ENCODE results near the gene ARMC2. TPM values are rescaled to one million over a fixed set of nuclear protein-coding genes. Genes with fewer than 3 reads are reported as not detected.

The ARMC2 gene
- total and polyA plus RNA-seq, 2 donors (not counting 3 experiments of a cell fraction or from before 2014, with no cell fraction given): 1.7 to 3.7 TPM

DNA sequence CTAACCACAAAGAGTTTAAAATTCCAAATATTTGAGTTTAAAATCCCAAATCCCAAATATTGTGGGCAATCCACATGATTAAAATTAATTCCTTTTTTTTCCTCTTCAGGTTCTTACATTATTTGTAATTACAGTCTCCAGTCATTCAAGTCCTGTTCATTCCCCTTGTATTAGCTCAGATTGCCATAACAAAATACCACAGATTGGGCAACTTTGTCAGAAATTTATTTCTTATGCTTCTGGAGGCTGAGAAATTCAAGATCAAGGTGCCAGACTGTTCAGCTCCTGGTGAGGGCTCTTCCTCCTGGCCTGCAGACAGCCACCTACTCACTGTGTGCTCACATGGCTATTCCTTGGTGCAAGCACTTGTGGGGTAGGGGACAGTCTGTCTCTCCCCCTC, 105.5 kb downstream of the ARMC2 start:
- Histone ChIP-seq H3K27ac (ENCODE audit: insufficient read depth, low read depth, low read length) (no peak overlapping the region), H4K20me1 (replicated peaks; ENCODE audit: control insufficient read depth, extremely low read depth, insufficient read depth, low read length) (no peaks in the 10 kb centered on the region), H3K9me1 (replicated peaks; ENCODE audit: control insufficient read depth, extremely low read depth, insufficient read depth, low read length) (no peaks in the 10 kb centered on the region), H3K36me3 (ENCODE audit: control insufficient read depth in 2 of 2, extremely low read depth in 1 of 2, insufficient read depth in 2 of 2, low read length in 2 of 2) (no peaks in the 10 kb centered on the region), H3K79me2 (ENCODE audit: control insufficient read depth, insufficient read depth, low read length) (no peaks in the 10 kb centered on the region), H3K9ac (replicated peaks; ENCODE audit: extremely low read depth, insufficient read depth, low read length) (no peak overlapping the region), H2AFZ (ENCODE audit: low read depth, low read length) (no peak overlapping the region), H3K4me1 (ENCODE audit: control insufficient read depth, extremely low read depth, insufficient read depth, low read length) (no peaks in the 10 kb centered on the region), H3K27me3 (ENCODE audit: control insufficient read depth in 2 of 2, insufficient read depth in 2 of 2, low read length in 2 of 2) (no peaks in the 10 kb centered on the region), H3K9me3 (replicated peaks; ENCODE audit: control insufficient read depth, insufficient read depth, low read length) (no peaks in the 10 kb centered on the region), H3K4me3 (replicated peaks in 1 of 3; ENCODE audit: insufficient read depth in 1 of 3, low read depth in 1 of 3, low read length in 3 of 3) (no peak overlapping the region), H3K4me2 (ENCODE audit: insufficient read depth, low read length) (no peak overlapping the region)
- dilution Hi-C loops (cut with MboI; ENCODE audit: extremely low pct_ligation_motif_present, low sequenced_read_pairs) (no loop called here), intact Hi-C loops (cut with micrococcal nuclease) (no loop called here)
- FAIRE-seq: peak; percentile 71
- ChIA-PET CTCF (no interaction called here), POLR2A (no interaction called here)
- no TSS peak for BruUV-seq (replicated peaks)
- TF ChIP-seq MYC (IDR thresholded peaks at IDR 0.05; ENCODE audit: low read depth, low read length) (no peak), POLR2A (IDR thresholded peaks at IDR 0.05; ENCODE audit: low read depth, low read length) (no peak), CTCF (IDR thresholded peaks at IDR 0.05; ENCODE audit: extremely low read depth in 1 of 2, insufficient read depth in 1 of 2, low read depth in 1 of 2, low read length in 2 of 2) (no peak), MAX (IDR thresholded peaks at IDR 0.05; ENCODE audit: insufficient read depth, insufficient read length) (no peak), JUN (IDR thresholded peaks at IDR 0.05; ENCODE audit: borderline replicate concordance, insufficient read depth, insufficient read length, low read depth) (no peak), FOS (IDR thresholded peaks at IDR 0.05; ENCODE audit: borderline replicate concordance, insufficient read depth, low read length) (no peak), POLR2AphosphoS5 (IDR thresholded peaks at IDR 0.05; ENCODE audit: insufficient read depth, low read depth, low read length) (no peak), GATA2 (IDR thresholded peaks at IDR 0.05; ENCODE audit: insufficient read depth, insufficient read length, low read depth, low read length) (no peak), EZH2 (IDR thresholded peaks at IDR 0.05; ENCODE audit: borderline replicate concordance, low read depth, low read length, severe bottlenecking) (no peak)
- no peak for DNase-seq (ENCODE audit: low read depth, low spot score)
